ENCODE measurements around the gene GEMIN8. TPM values are rescaled to one million over a fixed set of nuclear protein-coding genes. Genes with fewer than 3 reads are reported as not detected.

GEMIN8 gene
- total RNA-seq (2014; rRNA removed; shearing (Covaris generic)) = 10.1 and 16.9 TPM in 2 replicates

DNA sequence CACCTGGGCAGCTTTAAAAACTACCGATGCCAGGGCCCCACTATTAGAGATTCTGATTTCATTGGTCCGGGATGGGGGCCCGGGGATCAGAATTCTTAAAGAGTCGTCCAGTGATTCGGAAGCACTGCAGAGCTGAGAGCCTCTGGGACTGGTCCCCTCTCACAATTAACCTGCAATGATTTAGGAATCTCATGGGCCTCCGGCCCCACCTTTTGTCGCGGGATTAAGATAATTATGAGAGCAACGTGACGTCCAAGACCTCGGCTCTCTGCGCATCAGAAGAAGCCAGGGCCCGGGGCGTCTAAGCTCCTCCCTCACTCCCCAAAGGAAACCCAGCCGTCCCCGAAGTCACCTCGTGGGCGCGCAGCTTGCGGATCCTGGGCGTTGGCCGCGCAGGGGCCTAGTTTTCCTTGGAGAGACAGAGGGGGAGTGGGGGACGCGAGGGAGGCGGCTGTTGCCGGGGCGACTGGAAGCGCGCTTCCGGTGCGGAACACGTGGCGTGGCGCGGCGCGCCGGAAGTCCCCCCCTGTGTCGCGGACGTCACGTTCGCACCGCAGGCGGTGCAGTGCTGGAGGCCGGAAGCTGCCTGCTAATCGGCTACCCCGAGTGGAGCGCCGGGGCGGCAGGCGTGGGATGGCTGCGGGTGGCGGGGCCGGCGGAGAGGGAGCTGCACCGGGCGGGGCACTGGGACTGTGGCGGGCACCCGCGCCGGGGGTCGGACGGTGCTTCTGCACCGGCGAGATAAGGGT is at the start of gene GEMIN8:
TSS of gene GEMIN8 (minus strand) at position 468 of the 749 bp plus-strand sequence. CDS start 8,414 bp downstream, outside the sequence.

Other genes starting within 250 kb of the GEMIN8 start
- gene GPM6B, start 212.8 kb downstream of the GEMIN8 start, total RNA-seq (2014; rRNA removed; shearing (Covaris generic)) = 0.23 TPM in 1 of 2 replicates, not detected in the other